Measurements from ENCODE around the gene PRMT3.
"Not testable (repeated sequence)": the region's sequence is repeated elsewhere in the genome, so short reads cannot be mapped to it uniquely, and the experiment has no call there.

Gene PRMT3

DNA sequence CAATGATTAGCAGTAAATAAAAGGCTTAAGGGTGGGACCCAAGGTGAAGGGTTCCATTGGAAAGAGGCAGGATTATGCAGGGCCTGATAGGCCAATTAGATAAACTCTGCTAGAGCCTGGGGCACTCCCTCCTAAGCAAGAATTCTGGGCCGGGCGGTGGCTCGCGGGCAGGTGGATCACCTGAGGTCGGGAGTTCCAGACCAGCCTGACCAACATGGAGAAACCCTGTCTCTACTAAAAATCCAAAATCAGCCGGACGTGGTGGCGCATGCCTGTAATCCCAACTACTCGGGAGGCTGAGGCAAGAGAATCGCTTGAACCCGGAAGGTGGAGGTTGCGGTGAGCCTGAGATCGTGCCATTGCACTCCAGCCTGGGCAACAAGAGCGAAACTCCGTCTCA is 1.5 kb upstream of the PRMT3 start:
- not testable (repeated sequence) for H3K9me3 ChIP-seq (ENCODE audit: control insufficient read depth, low read length); H3K9ac ChIP-seq (ENCODE audit: low read length); H3K27me3 ChIP-seq (ENCODE audit: control insufficient read depth, insufficient read depth, low read length); H3K4me3 ChIP-seq (ENCODE audit: low read length); H3K4me1 ChIP-seq (ENCODE audit: control insufficient read depth, insufficient read depth, low read length); H3K36me3 ChIP-seq (ENCODE audit: control insufficient read depth, insufficient read depth, low read length)

DNA sequence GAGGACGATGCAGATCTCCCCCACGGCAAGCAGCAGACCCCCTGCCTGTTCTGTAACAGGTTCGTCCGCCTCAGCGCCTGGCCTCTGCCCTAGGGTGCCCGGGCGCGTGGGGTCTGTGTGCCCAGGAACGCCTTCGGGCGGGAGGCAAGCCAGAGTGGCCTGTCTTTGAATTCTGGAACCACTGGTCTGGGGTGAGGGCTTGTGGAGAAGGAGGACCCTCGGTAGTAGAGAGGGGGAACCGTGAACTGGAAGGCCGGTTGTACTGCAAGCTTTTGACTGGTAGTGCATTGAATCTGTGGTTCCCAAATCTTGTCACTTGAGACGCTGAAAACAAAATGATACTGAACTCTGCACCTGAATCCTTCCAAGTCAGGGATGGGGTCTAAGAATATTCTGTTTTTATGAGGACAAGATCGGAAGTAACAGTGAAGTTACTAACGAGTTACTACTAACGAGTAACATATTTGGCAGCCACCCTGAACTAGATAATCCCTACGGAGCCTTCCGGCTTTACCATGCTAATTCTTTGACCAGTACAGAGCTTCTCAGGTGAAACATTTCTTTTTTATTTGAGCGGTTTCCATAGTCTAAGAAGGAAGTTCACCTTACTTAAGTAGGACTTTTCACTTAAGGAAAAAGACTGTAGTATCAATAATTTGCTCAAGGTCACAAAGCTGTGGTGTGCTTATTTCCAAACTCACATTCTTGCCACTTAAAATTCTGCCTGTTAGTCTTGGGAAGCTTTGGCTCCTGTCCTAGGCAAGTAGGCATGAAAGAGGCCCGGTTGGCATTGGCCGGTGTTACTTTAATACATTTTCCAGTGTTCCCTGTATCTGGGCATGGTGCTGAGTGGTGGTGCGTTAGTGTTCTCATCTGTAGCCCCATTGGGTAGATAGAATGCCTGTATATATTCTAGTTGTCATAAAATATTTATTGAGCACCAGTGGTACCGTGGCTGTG is 860 bp downstream of the PRMT3 start:
- peaks cover 7% of the 10 kb centered on the region for H3K4me1 ChIP-seq (ENCODE audit: control insufficient read depth, insufficient read depth, low read length)
- peak overlapping the region; percentile 77 for H3K4me3 ChIP-seq (ENCODE audit: low read length)
- H3K9ac ChIP-seq (ENCODE audit: low read length), result peak overlapping the region; percentile 80
- no peaks in the 10 kb centered on the region for H3K9me3 ChIP-seq (ENCODE audit: control insufficient read depth, low read length)
- no peaks in the 10 kb centered on the region for H3K36me3 ChIP-seq (ENCODE audit: control insufficient read depth, insufficient read depth, low read length)
- no peaks in the 10 kb centered on the region for H3K27me3 ChIP-seq (ENCODE audit: control insufficient read depth, insufficient read depth, low read length)

DNA sequence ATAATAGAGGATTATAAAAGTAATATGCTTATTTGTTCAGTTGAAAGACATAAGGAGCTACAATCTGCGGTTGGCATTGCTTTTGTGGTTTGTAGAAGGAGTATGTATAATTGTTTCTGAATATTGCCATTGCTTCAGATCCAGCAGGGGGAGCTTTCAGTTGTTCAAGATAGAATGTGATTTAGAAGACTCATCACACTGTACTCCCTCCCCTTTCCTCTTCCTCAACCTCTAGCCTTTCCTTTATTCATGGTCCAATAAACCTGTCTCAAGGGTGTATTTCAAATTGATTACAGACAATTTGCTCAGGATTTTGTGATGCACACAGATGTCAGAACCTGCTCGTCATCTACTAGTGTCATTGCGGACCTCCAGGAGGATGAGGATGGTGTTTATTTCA is 9.8 kb downstream of the PRMT3 start:
- Histone ChIP-seq H3K27me3 (ENCODE audit: control insufficient read depth, insufficient read depth, low read length) (no peaks in the 10 kb centered on the region), H3K4me3 (ENCODE audit: low read length) (no peak overlapping the region), H3K4me1 (ENCODE audit: control insufficient read depth, insufficient read depth, low read length) (no peaks in the 10 kb centered on the region), H3K36me3 (ENCODE audit: control insufficient read depth, insufficient read depth, low read length) (no peaks in the 10 kb centered on the region), H3K9ac (ENCODE audit: low read length) (no peak overlapping the region), H3K9me3 (ENCODE audit: control insufficient read depth, low read length) (no peaks in the 10 kb centered on the region)

DNA sequence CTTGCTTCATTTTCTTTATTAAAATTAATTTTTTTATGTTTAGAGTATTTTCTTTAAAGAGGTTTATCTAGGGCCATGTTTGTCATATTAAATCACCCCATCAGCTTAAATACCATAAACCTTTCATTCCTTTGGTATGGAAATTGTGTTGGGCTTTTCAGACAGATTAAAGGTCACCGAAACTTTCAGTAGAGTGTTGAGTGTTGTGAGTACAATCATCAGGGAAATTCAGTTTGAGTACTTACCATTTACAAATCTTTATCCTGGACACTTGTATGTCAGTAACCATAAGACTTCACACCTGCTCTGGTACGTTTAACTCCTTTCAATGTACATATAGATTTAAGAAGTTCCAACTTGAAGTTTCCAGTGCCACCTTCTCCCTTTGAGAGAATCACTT is 12.0 kb downstream of the PRMT3 start:
- Histone ChIP-seq H3K36me3 (ENCODE audit: control insufficient read depth, insufficient read depth, low read length) (no peaks in the 10 kb centered on the region), H3K4me3 (ENCODE audit: low read length) (no peak overlapping the region), H3K27me3 (ENCODE audit: control insufficient read depth, insufficient read depth, low read length) (no peaks in the 10 kb centered on the region), H3K9ac (ENCODE audit: low read length) (no peak overlapping the region), H3K4me1 (ENCODE audit: control insufficient read depth, insufficient read depth, low read length) (no peaks in the 10 kb centered on the region), H3K9me3 (ENCODE audit: control insufficient read depth, low read length) (no peaks in the 10 kb centered on the region)

DNA sequence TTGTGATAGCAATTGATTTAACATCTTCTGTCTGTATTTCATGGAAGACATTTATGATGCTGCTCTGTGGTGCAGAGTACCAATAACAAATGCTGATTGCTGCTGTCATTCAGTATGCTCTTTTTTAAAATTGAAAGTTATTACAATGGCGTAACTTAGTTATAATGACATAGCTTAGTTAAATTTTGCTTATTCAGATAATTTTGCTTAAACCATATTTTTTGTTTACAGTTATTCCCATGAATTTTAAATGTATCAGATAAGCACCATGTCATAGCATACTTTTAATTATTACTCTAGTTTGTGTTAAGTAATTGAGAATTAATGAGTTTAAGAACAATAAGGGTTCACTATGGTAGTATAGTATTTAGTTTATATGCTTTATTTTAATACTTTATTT is 15.5 kb downstream of the PRMT3 start:
- H3K9me3 ChIP-seq (ENCODE audit: control insufficient read depth, low read length), result no peaks in the 10 kb centered on the region
- H3K27me3 ChIP-seq (ENCODE audit: control insufficient read depth, insufficient read depth, low read length), result no peaks in the 10 kb centered on the region
- no peak overlapping the region for H3K9ac ChIP-seq (ENCODE audit: low read length)
- H3K4me3 ChIP-seq (ENCODE audit: low read length), result no peak overlapping the region
- H3K4me1 ChIP-seq (ENCODE audit: control insufficient read depth, insufficient read depth, low read length), result no peaks in the 10 kb centered on the region
- H3K36me3 ChIP-seq (ENCODE audit: control insufficient read depth, insufficient read depth, low read length), result no peaks in the 10 kb centered on the region

DNA sequence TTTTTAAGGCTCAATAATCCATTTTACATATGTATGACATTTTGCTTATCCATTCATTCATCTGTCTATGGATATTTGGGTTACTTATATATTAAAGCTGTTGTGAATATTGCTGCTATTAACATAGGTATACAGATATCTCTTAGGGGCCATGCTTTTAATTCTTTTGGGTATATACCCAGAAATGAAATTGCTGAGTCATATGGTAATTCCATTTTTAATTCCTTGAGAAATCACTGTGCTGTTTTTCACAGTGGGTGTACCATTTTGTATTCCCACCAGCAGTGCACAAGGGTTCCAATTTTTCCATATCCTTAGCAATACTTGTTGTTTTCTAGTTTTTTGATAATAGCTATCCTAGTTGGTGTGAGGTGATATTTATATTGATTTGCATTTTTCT is 19.0 kb downstream of the PRMT3 start:
- no peaks in the 10 kb centered on the region for H3K9me3 ChIP-seq (ENCODE audit: control insufficient read depth, low read length)
- no peak overlapping the region for H3K9ac ChIP-seq (ENCODE audit: low read length)
- H3K4me1 ChIP-seq (ENCODE audit: control insufficient read depth, insufficient read depth, low read length), result no peaks in the 10 kb centered on the region
- peaks cover 5% of the 10 kb centered on the region for H3K36me3 ChIP-seq (ENCODE audit: control insufficient read depth, insufficient read depth, low read length)
- no peak overlapping the region for H3K4me3 ChIP-seq (ENCODE audit: low read length)
- no peaks in the 10 kb centered on the region for H3K27me3 ChIP-seq (ENCODE audit: control insufficient read depth, insufficient read depth, low read length)

DNA sequence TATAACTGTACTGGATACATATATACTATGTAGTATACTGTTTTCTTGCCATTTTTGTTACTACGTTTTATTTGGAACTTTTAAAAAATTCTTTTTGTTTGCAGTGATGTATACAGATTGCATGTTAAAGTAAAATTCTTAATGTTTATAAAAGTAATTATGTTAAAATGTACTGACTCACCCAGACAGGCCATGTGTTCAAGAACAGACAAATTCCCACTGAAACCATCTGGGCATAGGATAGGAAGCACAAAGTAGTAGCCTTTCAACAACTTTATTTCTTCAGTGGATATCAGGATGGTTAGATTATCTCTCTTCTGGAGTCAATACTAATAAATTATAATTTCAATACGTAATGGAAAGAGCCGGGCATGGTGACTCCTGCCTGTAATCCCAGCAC is 19.8 kb downstream of the PRMT3 start:
- Histone ChIP-seq H3K36me3 (ENCODE audit: control insufficient read depth, insufficient read depth, low read length) (peaks cover 5% of the 10 kb centered on the region), H3K4me3 (ENCODE audit: low read length) (no peak overlapping the region), H3K9me3 (ENCODE audit: control insufficient read depth, low read length) (no peaks in the 10 kb centered on the region), H3K9ac (ENCODE audit: low read length) (no peak overlapping the region), H3K27me3 (ENCODE audit: control insufficient read depth, insufficient read depth, low read length) (no peaks in the 10 kb centered on the region), H3K4me1 (ENCODE audit: control insufficient read depth, insufficient read depth, low read length) (no peaks in the 10 kb centered on the region)

DNA sequence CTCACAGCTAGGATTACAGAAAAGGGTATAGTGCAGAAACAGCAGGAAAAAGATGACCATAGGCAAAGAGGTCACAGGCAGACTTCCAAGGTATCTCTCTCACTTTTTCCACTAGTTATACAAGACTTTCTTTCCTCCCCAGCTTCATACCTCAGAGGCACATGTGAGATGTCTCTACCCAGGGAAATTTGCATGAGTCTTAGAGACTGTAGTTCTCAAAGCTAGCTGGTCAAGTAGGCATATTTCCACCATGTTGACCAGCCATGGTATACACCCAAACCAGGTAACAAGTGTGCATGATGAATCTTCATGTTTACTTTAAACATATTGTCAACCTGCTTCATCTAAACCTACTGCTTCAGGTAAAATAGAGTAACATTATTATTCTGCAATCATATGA is 27.9 kb downstream of the PRMT3 start:
- Histone ChIP-seq H3K9me3 (ENCODE audit: control insufficient read depth, low read length) (no peaks in the 10 kb centered on the region), H3K4me3 (ENCODE audit: low read length) (no peak overlapping the region), H3K9ac (ENCODE audit: low read length) (no peak overlapping the region), H3K27me3 (ENCODE audit: control insufficient read depth, insufficient read depth, low read length) (no peaks in the 10 kb centered on the region), H3K36me3 (ENCODE audit: control insufficient read depth, insufficient read depth, low read length) (no peaks in the 10 kb centered on the region), H3K4me1 (ENCODE audit: control insufficient read depth, insufficient read depth, low read length) (no peaks in the 10 kb centered on the region)

DNA sequence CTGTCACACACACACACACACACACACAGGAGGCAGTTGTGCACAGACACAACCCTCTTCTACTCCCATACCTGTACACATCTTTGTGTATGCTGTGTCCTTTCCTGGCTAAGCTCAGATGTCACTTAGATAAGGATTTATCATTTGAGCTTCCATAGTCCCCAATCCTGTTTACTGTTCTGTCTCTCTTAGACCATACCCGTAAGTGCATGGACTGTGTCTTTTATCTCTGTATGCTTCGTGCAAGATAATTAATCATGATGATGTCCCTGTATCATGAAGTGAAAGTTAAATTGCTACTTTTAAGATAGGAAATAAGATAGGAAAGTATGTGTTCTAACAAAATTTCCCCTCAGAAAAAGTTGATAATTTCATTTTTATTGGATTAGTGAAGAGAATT is 30.3 kb downstream of the PRMT3 start:
- Histone ChIP-seq H3K36me3 (ENCODE audit: control insufficient read depth, insufficient read depth, low read length) (no peaks in the 10 kb centered on the region), H3K4me1 (ENCODE audit: control insufficient read depth, insufficient read depth, low read length) (no peaks in the 10 kb centered on the region), H3K9me3 (ENCODE audit: control insufficient read depth, low read length) (no peaks in the 10 kb centered on the region), H3K4me3 (ENCODE audit: low read length) (no peak overlapping the region), H3K9ac (ENCODE audit: low read length) (no peak overlapping the region), H3K27me3 (ENCODE audit: control insufficient read depth, insufficient read depth, low read length) (no peaks in the 10 kb centered on the region)

DNA sequence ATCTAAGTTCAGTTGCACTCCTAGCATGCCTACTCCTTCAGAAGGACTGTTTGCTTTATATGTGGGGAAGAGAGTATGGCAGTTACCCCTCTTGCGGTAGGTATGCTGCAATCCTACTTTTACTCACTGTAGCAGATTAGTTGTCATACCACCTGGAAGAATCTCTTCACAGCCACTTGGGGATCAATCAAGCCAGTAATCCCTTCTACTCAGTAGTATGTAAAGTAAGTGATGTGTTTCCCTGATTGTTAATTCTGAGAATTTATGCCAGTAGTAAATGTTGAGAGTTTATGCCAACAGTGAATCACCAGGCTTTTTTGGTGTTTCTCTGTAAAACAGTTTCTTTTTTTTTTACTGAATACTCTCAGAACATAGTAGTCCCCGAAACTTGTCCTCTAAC is 34.4 kb downstream of the PRMT3 start:
- no peak overlapping the region for H3K4me3 ChIP-seq (ENCODE audit: low read length)
- no peaks in the 10 kb centered on the region for H3K27me3 ChIP-seq (ENCODE audit: control insufficient read depth, insufficient read depth, low read length)
- no peaks in the 10 kb centered on the region for H3K36me3 ChIP-seq (ENCODE audit: control insufficient read depth, insufficient read depth, low read length)
- H3K9me3 ChIP-seq (ENCODE audit: control insufficient read depth, low read length), result no peaks in the 10 kb centered on the region
- H3K9ac ChIP-seq (ENCODE audit: low read length), result no peak overlapping the region
- H3K4me1 ChIP-seq (ENCODE audit: control insufficient read depth, insufficient read depth, low read length), result no peaks in the 10 kb centered on the region

DNA sequence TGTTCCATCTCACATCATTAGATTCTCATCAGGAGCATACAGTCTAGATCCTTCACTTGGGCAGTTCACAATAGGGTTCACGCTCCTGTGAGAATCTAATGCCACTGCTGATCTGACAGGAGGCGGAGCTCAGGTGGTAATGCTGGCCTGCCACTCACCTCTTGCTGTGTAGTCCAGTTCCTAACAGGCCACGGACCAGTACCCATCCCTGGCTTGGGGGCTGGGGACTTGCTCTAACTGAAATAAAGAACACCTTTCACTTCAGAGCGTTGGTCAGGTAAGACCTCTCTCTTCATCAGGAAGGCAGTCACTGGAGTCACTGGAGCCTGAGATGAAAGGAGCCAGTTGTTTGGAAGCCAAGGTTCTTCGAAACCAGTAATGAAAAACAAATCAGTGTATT is 41.7 kb downstream of the PRMT3 start:
- no peaks in the 10 kb centered on the region for H3K36me3 ChIP-seq (ENCODE audit: control insufficient read depth, insufficient read depth, low read length)
- no peak overlapping the region for H3K4me3 ChIP-seq (ENCODE audit: low read length)
- H3K9ac ChIP-seq (ENCODE audit: low read length), result no peak overlapping the region
- no peaks in the 10 kb centered on the region for H3K4me1 ChIP-seq (ENCODE audit: control insufficient read depth, insufficient read depth, low read length)
- H3K27me3 ChIP-seq (ENCODE audit: control insufficient read depth, insufficient read depth, low read length), result no peaks in the 10 kb centered on the region
- no peaks in the 10 kb centered on the region for H3K9me3 ChIP-seq (ENCODE audit: control insufficient read depth, low read length)

DNA sequence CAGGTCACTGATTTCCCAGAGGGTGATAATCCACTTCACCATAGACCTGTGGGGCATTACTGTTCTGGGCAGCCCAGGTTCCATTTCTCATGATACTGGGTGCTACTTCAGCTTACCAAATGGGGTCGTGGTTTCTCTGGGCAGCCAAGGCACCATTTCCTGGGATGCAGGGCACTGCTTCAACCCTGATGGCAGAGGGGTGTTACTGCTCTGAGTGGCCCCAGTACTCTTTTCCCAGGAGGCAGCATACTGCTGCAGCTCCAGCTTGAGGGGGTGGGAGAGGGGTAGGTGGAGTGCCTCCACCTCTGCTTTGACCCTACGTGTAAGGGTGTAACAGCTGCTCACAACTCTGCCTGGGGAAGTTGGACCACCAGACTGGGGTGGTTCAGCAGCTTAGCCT is 51.1 kb downstream of the PRMT3 start:
- H3K4me3 ChIP-seq (ENCODE audit: low read length), result no peak overlapping the region
- H3K36me3 ChIP-seq (ENCODE audit: control insufficient read depth, insufficient read depth, low read length), result no peaks in the 10 kb centered on the region
- no peaks in the 10 kb centered on the region for H3K4me1 ChIP-seq (ENCODE audit: control insufficient read depth, insufficient read depth, low read length)
- no peak overlapping the region for H3K9ac ChIP-seq (ENCODE audit: low read length)
- H3K27me3 ChIP-seq (ENCODE audit: control insufficient read depth, insufficient read depth, low read length), result no peaks in the 10 kb centered on the region
- no peaks in the 10 kb centered on the region for H3K9me3 ChIP-seq (ENCODE audit: control insufficient read depth, low read length)

DNA sequence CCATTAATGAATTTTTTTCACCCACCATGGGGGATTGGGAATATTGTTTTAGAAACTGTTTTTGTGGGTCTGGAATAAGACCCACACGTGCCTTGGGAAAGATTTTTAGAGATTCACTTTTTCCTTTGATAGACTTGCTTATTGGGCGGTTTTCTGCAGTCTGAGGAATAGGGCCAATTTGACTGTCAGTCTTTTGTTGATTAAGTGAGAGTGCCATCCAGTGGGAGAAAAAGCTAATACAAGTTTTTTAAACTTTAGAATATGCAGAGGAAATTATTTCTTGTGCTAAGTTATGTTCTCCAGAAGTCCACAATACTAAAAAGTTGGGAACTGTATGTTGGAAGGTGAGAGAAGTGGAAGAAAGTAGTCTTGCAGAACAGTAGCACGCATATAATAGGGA is 56.1 kb downstream of the PRMT3 start:
- Histone ChIP-seq H3K4me1 (ENCODE audit: control insufficient read depth, insufficient read depth, low read length) (no peaks in the 10 kb centered on the region), H3K4me3 (ENCODE audit: low read length) (no peak overlapping the region), H3K9ac (ENCODE audit: low read length) (no peak overlapping the region), H3K9me3 (ENCODE audit: control insufficient read depth, low read length) (no peaks in the 10 kb centered on the region), H3K27me3 (ENCODE audit: control insufficient read depth, insufficient read depth, low read length) (no peaks in the 10 kb centered on the region), H3K36me3 (ENCODE audit: control insufficient read depth, insufficient read depth, low read length) (no peaks in the 10 kb centered on the region)
